ENCODE data around the gene NDUFAF7.
"Not testable (repeated sequence)": the region's sequence is repeated elsewhere in the genome, so short reads cannot be mapped to it uniquely, and the experiment has no call there.

The NDUFAF7 gene

DNA sequence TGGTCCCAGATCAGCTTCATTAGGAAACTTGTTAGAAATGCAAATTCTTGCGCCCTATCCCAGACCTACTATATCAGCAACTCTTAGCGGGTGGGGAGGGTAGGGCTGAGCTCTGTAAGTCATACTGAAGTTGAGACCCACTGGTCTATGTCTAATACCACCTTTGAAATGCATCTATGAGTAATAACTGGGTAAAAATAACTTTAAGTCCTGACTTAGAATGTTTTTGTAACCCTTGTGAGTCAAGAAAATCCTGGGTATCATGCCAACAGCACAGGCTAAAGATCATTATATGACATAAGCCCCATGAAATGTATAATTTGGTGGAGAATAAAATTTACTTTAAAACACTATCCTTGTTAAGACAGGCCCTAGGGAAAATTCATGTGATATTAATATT is 51.7 kb downstream of the NDUFAF7 start:
- Histone ChIP-seq H3K27me3 (ENCODE audit: insufficient read depth, low read length) (no peaks in the 10 kb centered on the region), H3K36me3 (ENCODE audit: insufficient read depth, low read length) (peaks cover 96% of the 10 kb centered on the region), H3K9ac (ENCODE audit: low read depth, low read length) (no peak overlapping the region), H3K4me1 (ENCODE audit: insufficient read depth, low read length) (no peaks in the 10 kb centered on the region), H3K27ac (ENCODE audit: low read depth, low read length) (no peak overlapping the region), H3K4me3 (ENCODE audit: low read length) (no peak overlapping the region), H3K9me3 (ENCODE audit: insufficient read depth, low read depth, low read length) (no peaks in the 10 kb centered on the region)
- WGBS: 100% methylated on average over 1 of the region's 2 CpGs

GRCh38 chr2:37284381-37284780 is 52.9 kb downstream of the NDUFAF7 start:
- Histone ChIP-seq H3K4me1 (ENCODE audit: insufficient read depth, low read length) (no peaks in the 10 kb centered on the region), H3K36me3 (ENCODE audit: insufficient read depth, low read length) (peaks cover 95% of the 10 kb centered on the region), H3K27ac (ENCODE audit: low read depth, low read length) (no peak overlapping the region), H3K9ac (ENCODE audit: low read depth, low read length) (no peak overlapping the region), H3K9me3 (ENCODE audit: insufficient read depth, low read depth, low read length) (no peaks in the 10 kb centered on the region), H3K4me3 (ENCODE audit: low read length) (no peak overlapping the region), H3K27me3 (ENCODE audit: insufficient read depth, low read length) (no peaks in the 10 kb centered on the region)

DNA sequence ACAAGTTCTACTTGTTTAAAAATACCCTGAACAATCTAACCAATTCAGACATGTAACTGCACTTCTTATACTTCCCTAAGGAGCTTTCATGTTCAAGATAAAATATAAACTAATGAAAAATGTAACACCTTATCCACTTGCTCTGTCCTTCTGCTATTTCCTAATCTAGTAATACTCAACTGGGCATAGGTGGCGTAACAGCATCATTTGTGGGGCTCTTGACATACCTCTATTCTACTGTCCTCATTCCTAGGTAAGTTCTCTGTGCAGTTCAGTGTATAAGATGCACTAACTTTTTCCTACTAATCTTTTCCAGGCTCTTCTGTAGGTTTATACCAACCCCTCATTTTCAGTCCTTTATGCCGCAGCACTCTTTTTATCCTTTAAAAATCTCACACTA is 56.5 kb downstream of the NDUFAF7 start:
- Histone ChIP-seq H3K27me3 (ENCODE audit: insufficient read depth, low read length) (no peaks in the 10 kb centered on the region), H3K27ac (ENCODE audit: low read depth, low read length) (no peak overlapping the region), H3K4me1 (ENCODE audit: insufficient read depth, low read length) (no peaks in the 10 kb centered on the region), H3K9me3 (ENCODE audit: insufficient read depth, low read depth, low read length) (no peaks in the 10 kb centered on the region), H3K36me3 (ENCODE audit: insufficient read depth, low read length) (peaks cover 91% of the 10 kb centered on the region), H3K4me3 (ENCODE audit: low read length) (no peak overlapping the region), H3K9ac (ENCODE audit: low read depth, low read length) (no peak overlapping the region)
- 99% methylated on average over 2 of the region's 2 CpGs for WGBS

- Histone ChIP-seq H3K27ac (ENCODE audit: low read depth, low read length) (no peak overlapping the region), H3K4me1 (ENCODE audit: insufficient read depth, low read length) (no peaks in the 10 kb centered on the region), H3K9ac (ENCODE audit: low read depth, low read length) (no peak overlapping the region), H3K36me3 (ENCODE audit: insufficient read depth, low read length) (peaks cover 56% of the 10 kb centered on the region), H3K27me3 (ENCODE audit: insufficient read depth, low read length) (no peaks in the 10 kb centered on the region), H3K4me3 (ENCODE audit: low read length) (no peak overlapping the region), H3K9me3 (ENCODE audit: insufficient read depth, low read depth, low read length) (no peaks in the 10 kb centered on the region)
- 100% methylated on average over 2 of the region's 2 CpGs for WGBS
These were observed 60.2 kb downstream of the NDUFAF7 start for GRCh38 chr2:37291680-37292079.

DNA sequence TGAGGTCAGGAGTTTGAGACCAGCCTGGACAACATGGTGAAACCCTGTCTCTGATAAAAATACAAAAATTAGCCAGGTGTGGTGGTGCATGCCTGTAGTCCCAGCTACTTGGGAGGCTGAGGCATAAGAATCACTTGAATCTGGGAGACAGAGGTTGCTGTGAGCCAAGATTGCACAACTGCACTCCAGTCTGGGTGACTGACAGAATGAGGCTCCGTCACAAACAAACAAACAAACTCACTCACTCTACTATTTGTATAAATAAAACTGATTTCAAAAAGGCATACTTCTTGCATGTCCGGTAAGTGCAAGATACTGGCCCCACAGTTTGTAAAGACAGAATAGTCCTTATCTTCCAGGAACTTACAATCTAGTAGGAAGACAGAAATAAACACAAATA is 63.4 kb downstream of the NDUFAF7 start:
- not testable (repeated sequence) for H3K4me3 ChIP-seq (ENCODE audit: low read length); H3K9me3 ChIP-seq (ENCODE audit: insufficient read depth, low read depth, low read length); H3K9ac ChIP-seq (ENCODE audit: low read depth, low read length); H3K27ac ChIP-seq (ENCODE audit: low read depth, low read length); H3K4me1 ChIP-seq (ENCODE audit: insufficient read depth, low read length); H3K27me3 ChIP-seq (ENCODE audit: insufficient read depth, low read length)
- peaks cover 28% of the 10 kb centered on the region for H3K36me3 ChIP-seq (ENCODE audit: insufficient read depth, low read length)
- WGBS: 96% methylated on average over 2 of the region's 2 CpGs

- H3K4me3 ChIP-seq (ENCODE audit: low read length): no peak overlapping the region
- H3K27ac ChIP-seq (ENCODE audit: low read depth, low read length): no peak overlapping the region
- no peak overlapping the region for H3K9ac ChIP-seq (ENCODE audit: low read depth, low read length)
- H3K27me3 ChIP-seq (ENCODE audit: insufficient read depth, low read length): no peaks in the 10 kb centered on the region
- no peaks in the 10 kb centered on the region for H3K4me1 ChIP-seq (ENCODE audit: insufficient read depth, low read length)
- 96% methylated on average over 1 of the region's 1 CpG for WGBS
- peaks cover 23% of the 10 kb centered on the region for H3K36me3 ChIP-seq (ENCODE audit: insufficient read depth, low read length)
- no peaks in the 10 kb centered on the region for H3K9me3 ChIP-seq (ENCODE audit: insufficient read depth, low read depth, low read length)
These were observed 64.1 kb downstream of the NDUFAF7 start for GRCh38 chr2:37295469-37296073.

GRCh38 chr2:37297632-37298031 is 66.2 kb downstream of the NDUFAF7 start:
- Histone ChIP-seq H3K36me3 (ENCODE audit: insufficient read depth, low read length) (peaks cover 4% of the 10 kb centered on the region), H3K27me3 (ENCODE audit: insufficient read depth, low read length) (no peaks in the 10 kb centered on the region), H3K27ac (ENCODE audit: low read depth, low read length) (no peak overlapping the region), H3K4me1 (ENCODE audit: insufficient read depth, low read length) (no peaks in the 10 kb centered on the region), H3K9me3 (ENCODE audit: insufficient read depth, low read depth, low read length) (no peaks in the 10 kb centered on the region), H3K4me3 (ENCODE audit: low read length) (no peak overlapping the region), H3K9ac (ENCODE audit: low read depth, low read length) (no peak overlapping the region)

Measured in HUES64 (cell line).